Endothelial cell of umbilical vein (primary cell): ENCODE results near the gene RWDD1. TPM values are rescaled to one million over a fixed set of nuclear protein-coding genes. Genes with fewer than 3 reads are reported as not detected.

Experiments
- BruUV-seq: library from RNA; stranded (reverse); fragments of 400-500 nt; replicated peaks from 2 replicates; lab custom pipeline; 2021; lab: Mats Ljungman, UMichigan
- CTCF ChIA-PET: fragments of 300-600, 350-600 bp; sonication (Branson Sonifier 250); formaldehyde crosslinking; loops from one replicate; lab custom pipeline; 2021; ENCODE audit warnings: antibody characterized with exemption, inconsistent platforms; lab: Charles Lee
- POLR2A ChIA-PET: fragments of 300-600, 350-600 bp; sonication (Branson Sonifier 250); formaldehyde crosslinking; loops from one replicate; lab custom pipeline; 2021; ENCODE audit warnings: antibody characterized with exemption, inconsistent platforms; lab: Charles Lee
- DNase-seq: peaks from one replicate; pipeline ENCODE4 v3.0.0-alpha.2; 2011; ENCODE audit warnings: low read depth, low spot score
- FAIRE-seq: peaks from 2 replicates; lab custom pipeline; 2011; peaks lifted over from hg19 to GRCh38; lab: Jason Lieb, UNC
- H2AFZ ChIP-seq: 2 replicates; pipeline ENCODE4 v1.6.0; 2012; ENCODE audit warnings: low read depth, low read length, control low read depth, inconsistent platforms
- H3K27ac ChIP-seq: 2 replicates; pipeline ENCODE4 v1.5.1; 2011; ENCODE audit warnings: low read depth, mild to moderate bottlenecking, control low read depth, low read length, moderate library complexity; ENCODE audit not compliant: insufficient read depth
- H3K27me3 ChIP-seq, 2 experiments: 2 replicates each; pipeline versions ENCODE4 v1.6.0 to v1.6.1; 2011; ENCODE audit warnings: low read length in 2 of 2, mixed read lengths in 1 of 2; ENCODE audit not compliant: control insufficient read depth in 2 of 2, insufficient read depth in 2 of 2
- H3K36me3 ChIP-seq, 2 experiments: 2 replicates in 1 of 2; 3 replicates in 1 of 2; pipeline ENCODE4 v1.5.1; 2011; ENCODE audit warnings: low read length in 2 of 2, mild to moderate bottlenecking in 1 of 2, moderate library complexity in 1 of 2; ENCODE audit not compliant: control insufficient read depth in 2 of 2, insufficient read depth in 2 of 2; ENCODE audit errors: extremely low read depth in 1 of 2
- H3K4me1 ChIP-seq: 3 replicates; pipeline ENCODE4 v1.5.1; 2011; ENCODE audit warnings: mild to moderate bottlenecking, low read length; ENCODE audit not compliant: control insufficient read depth, insufficient read depth; ENCODE audit errors: extremely low read depth
- H3K4me2 ChIP-seq: 2 replicates; pipeline ENCODE4 v1.6.1; 2011; ENCODE audit warnings: low read length, control low read depth, mixed read lengths; ENCODE audit not compliant: insufficient read depth
- H3K4me3 ChIP-seq, 3 experiments: fragments of 200-600 bp in 1 of 3; sonication (generic), shearing (Covaris generic) in 1 of 3; replicated peaks in 1 of 3; 2 replicates each; pipeline ENCODE4 v1.5.1; 2011 to 2016; ENCODE audit warnings: control low read depth in 3 of 3, low read length in 3 of 3, mild to moderate bottlenecking in 2 of 3, inconsistent platforms in 1 of 3, low read depth in 1 of 3, moderate library complexity in 1 of 3; ENCODE audit not compliant: insufficient read depth in 1 of 3
- H3K79me2 ChIP-seq: 2 replicates; pipeline ENCODE4 v1.6.0; 2012; ENCODE audit warnings: low read length, inconsistent platforms; ENCODE audit not compliant: control insufficient read depth, insufficient read depth
- H3K9ac ChIP-seq: replicated peaks from 2 replicates; pipeline ENCODE3; 2011; ENCODE audit warnings: low read length, control low read depth; ENCODE audit not compliant: insufficient read depth; ENCODE audit errors: extremely low read depth
- H3K9me1 ChIP-seq: replicated peaks from 3 replicates; pipeline ENCODE4 v1.6.0; 2011; ENCODE audit warnings: mild to moderate bottlenecking, low read length; ENCODE audit not compliant: control insufficient read depth, insufficient read depth; ENCODE audit errors: extremely low read depth
- H3K9me3 ChIP-seq: replicated peaks from 2 replicates; pipeline ENCODE4 v1.5.1; 2012; ENCODE audit warnings: low read length, inconsistent platforms; ENCODE audit not compliant: control insufficient read depth, insufficient read depth
- H4K20me1 ChIP-seq: replicated peaks from 2 replicates; pipeline ENCODE3; 2011; ENCODE audit warnings: mild to moderate bottlenecking, low read length; ENCODE audit not compliant: control insufficient read depth, insufficient read depth; ENCODE audit errors: extremely low read depth
- EZH2 ChIP-seq: IDR thresholded peaks from 2 replicates; pipeline ENCODE4 v1.6.1; 2012; ENCODE audit warnings: borderline replicate concordance, low read depth, mild to moderate bottlenecking, moderate library complexity, low read length, inconsistent platforms; ENCODE audit not compliant: severe bottlenecking
- FOS ChIP-seq: IDR thresholded peaks from 2 replicates; pipeline ENCODE4 v1.6.1; 2011; ENCODE audit warnings: mild to moderate bottlenecking, low read length, moderate library complexity, borderline replicate concordance; ENCODE audit not compliant: insufficient read depth
- GATA2 ChIP-seq: IDR thresholded peaks from 2 replicates; pipeline ENCODE4 v1.7.0; 2011; ENCODE audit warnings: low read depth, mild to moderate bottlenecking, moderate library complexity, mixed read lengths, low read length; ENCODE audit not compliant: insufficient read length, insufficient read depth
- JUN ChIP-seq: IDR thresholded peaks from 2 replicates; pipeline ENCODE4 v1.6.1; 2011; ENCODE audit warnings: borderline replicate concordance, low read depth; ENCODE audit not compliant: insufficient read length, insufficient read depth
- MYC ChIP-seq: IDR thresholded peaks from one replicate; pipeline ENCODE4 v1.6.1; 2011; ENCODE audit warnings: mild to moderate bottlenecking, low read depth, low read length
- POLR2A ChIP-seq: IDR thresholded peaks from 2 replicates; pipeline ENCODE4 v1.6.1; 2012; ENCODE audit warnings: low read depth, mild to moderate bottlenecking, control low read depth, low read length
- POLR2AphosphoS5 ChIP-seq: IDR thresholded peaks from 2 replicates; pipeline ENCODE4 v1.6.1; 2012; ENCODE audit warnings: low read depth, mild to moderate bottlenecking, control low read depth, low read length, moderate library complexity; ENCODE audit not compliant: insufficient read depth
- dilution Hi-C: fragments of 300-500 bp; cut with MboI; formaldehyde crosslinking; loops from one replicate; pipeline ENCODE4 v1.15.0; 2019; ENCODE audit warnings: low sequenced_read_pairs; ENCODE audit not compliant: extremely low pct_ligation_motif_present
- intact Hi-C: fragments of 100-400 bp; cut with micrococcal nuclease; formaldehyde crosslinking; loops from one replicate; pipeline ENCODE4 v1.10.0; 2022
- polyA plus RNA-seq, 4 experiments: library from polyadenylated mRNA; depleted of rRNA in 3 of 4; stranded (reverse) in 3 of 4; unstranded in 1 of 4; fragments of >200 nt; gene quantifications; 2 replicates each; pipeline versions ENCODE4 v1.2.1 to v1.2.3, GENCODE V29; 2011 to 2012; ENCODE audit warnings: missing spikeins in 1 of 4
- total RNA-seq: library from RNA; stranded (reverse); gene quantifications from 2 replicates; pipeline ENCODE4 v1.2.3, GENCODE V29; 2021
- TF ChIP-seq, protein P1 (sequence below), 2 donors: IDR thresholded peaks; 1 replicate in 1 of 2; 2 replicates in 1 of 2; pipeline ENCODE4 v1.5.1; 2011; ENCODE audit warnings: low read length in 2 of 2, mild to moderate bottlenecking in 2 of 2, moderate library complexity in 2 of 2, control low read depth in 1 of 2, inconsistent platforms in 1 of 2, low read depth in 1 of 2; ENCODE audit not compliant: insufficient read depth in 1 of 2; ENCODE audit errors: extremely low read depth in 1 of 2
- TF ChIP-seq, protein P2 (sequence below): IDR thresholded peaks from 2 replicates; pipeline ENCODE4 v1.6.1; 2011; ENCODE audit not compliant: insufficient read depth, insufficient read length

Gene RWDD1
- total and polyA plus RNA-seq, 2 donors (not counting 3 experiments of a cell fraction or from before 2014, with no cell fraction given): 18.7 to 37.9 TPM

DNA sequence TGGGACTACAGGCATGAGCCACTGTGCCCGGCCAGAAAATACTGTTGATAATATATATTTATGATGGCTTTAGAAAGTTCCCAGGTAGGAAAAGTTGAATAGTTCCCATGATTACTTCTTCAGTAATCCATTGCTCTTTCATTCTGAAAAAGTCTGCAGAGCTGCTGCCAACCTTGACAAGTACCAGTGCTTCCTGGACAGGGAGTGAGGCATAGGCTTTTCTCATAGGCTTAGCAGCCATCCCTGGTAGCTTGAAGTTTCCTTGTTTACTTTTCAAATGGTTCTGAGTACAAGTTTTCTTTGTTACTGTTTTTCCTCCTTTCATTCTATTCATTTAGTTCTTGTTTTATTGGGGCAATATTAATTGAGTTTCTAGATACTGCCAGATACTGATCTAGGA lies 7.8 kb downstream of the RWDD1 start:
- no peaks in the 10 kb centered on the region for H4K20me1 ChIP-seq
- no peak for FAIRE-seq
- intact Hi-C loops (no loop called here), dilution Hi-C loops (no loop called here)
- ChIA-PET POLR2A (no interaction called here), CTCF (interaction anchor here (1.2 to 3.0 kb wide), 3 partner anchors 18 to 311 kb away, joined by 5 to 9 read pairs (median 6); partner anchors contain the start of gene CALHM5)
- no peak overlapping the region for H3K27ac ChIP-seq
- H3K36me3 ChIP-seq: peaks cover 3% of the 10 kb centered on the region in 2 experiments
- TF ChIP-seq FOS (no peak), POLR2A (no peak), MYC (no peak), GATA2 (no peak), POLR2AphosphoS5 (no peak), EZH2 (no peak), JUN (no peak)
- TF ChIP-seq, protein P1, sequence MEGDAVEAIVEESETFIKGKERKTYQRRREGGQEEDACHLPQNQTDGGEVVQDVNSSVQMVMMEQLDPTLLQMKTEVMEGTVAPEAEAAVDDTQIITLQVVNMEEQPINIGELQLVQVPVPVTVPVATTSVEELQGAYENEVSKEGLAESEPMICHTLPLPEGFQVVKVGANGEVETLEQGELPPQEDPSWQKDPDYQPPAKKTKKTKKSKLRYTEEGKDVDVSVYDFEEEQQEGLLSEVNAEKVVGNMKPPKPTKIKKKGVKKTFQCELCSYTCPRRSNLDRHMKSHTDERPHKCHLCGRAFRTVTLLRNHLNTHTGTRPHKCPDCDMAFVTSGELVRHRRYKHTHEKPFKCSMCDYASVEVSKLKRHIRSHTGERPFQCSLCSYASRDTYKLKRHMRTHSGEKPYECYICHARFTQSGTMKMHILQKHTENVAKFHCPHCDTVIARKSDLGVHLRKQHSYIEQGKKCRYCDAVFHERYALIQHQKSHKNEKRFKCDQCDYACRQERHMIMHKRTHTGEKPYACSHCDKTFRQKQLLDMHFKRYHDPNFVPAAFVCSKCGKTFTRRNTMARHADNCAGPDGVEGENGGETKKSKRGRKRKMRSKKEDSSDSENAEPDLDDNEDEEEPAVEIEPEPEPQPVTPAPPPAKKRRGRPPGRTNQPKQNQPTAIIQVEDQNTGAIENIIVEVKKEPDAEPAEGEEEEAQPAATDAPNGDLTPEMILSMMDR (IDR thresholded peaks at IDR 0.05; ENCODE audit: extremely low read depth in 1 of 2, insufficient read depth in 1 of 2, low read depth in 1 of 2, low read length in 2 of 2): no peak
- TF ChIP-seq, protein P2, sequence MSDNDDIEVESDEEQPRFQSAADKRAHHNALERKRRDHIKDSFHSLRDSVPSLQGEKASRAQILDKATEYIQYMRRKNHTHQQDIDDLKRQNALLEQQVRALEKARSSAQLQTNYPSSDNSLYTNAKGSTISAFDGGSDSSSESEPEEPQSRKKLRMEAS: no peak
- H2AFZ ChIP-seq: no peak overlapping the region
- H3K79me2 ChIP-seq: peaks cover 58% of the 10 kb centered on the region
- no peak for DNase-seq
- H3K27me3 ChIP-seq: no peaks in the 10 kb centered on the region
- BruUV-seq: no TSS peak
- H3K4me2 ChIP-seq: no peak overlapping the region
- no peak overlapping the region for H3K9ac ChIP-seq
- no peaks in the 10 kb centered on the region for H3K4me1 ChIP-seq
- H3K9me1 ChIP-seq: no peaks in the 10 kb centered on the region
- H3K4me3 ChIP-seq: no peak overlapping the region
- H3K9me3 ChIP-seq: no peaks in the 10 kb centered on the region
